Adrenal gland (tissue), 5 donors: ENCODE results near the gene LHPP.

Source experiments
- CTCF ChIP-seq, 6 experiments: fragments of 450-650 bp in 4 of 6; fragments of 200-600 bp in 2 of 6; sonication (generic) in 1 of 6; IDR thresholded peaks; 1 replicate in 5 of 6; 2 replicates in 1 of 6; pipeline versions ENCODE4 v1.5.1 to v1.8.0; 2016 to 2021; ENCODE audit warnings: antibody characterized with exemption in 6 of 6, mild to moderate bottlenecking in 2 of 6, moderate library complexity in 1 of 6
- POLR2A ChIP-seq, 2 donors: fragments of 450-650 bp; IDR thresholded peaks; one replicate each; pipeline ENCODE4 v1.6.1; 2017; ENCODE audit warnings: antibody characterized with exemption in 2 of 2, mild to moderate bottlenecking in 2 of 2, moderate library complexity in 1 of 2
- donor health status: DM: no; HTN: no; CAD: no.

- TF ChIP-seq CTCF (IDR thresholded peaks at IDR 0.05) (no peak), POLR2A (IDR thresholded peaks at IDR 0.05) (no peak)
Observed at GRCh38 chr10:124576526-124577420, 115.2 kb downstream of the LHPP start.
